Ovary (tissue), 9 donors: ENCODE results near the gene NHSL2. TPM values are rescaled to one million over a fixed set of nuclear protein-coding genes. Genes with fewer than 3 reads are reported as not detected.

Experiments
- DNase-seq, 5 donors: peaks; one replicate each; pipeline ENCODE4 v3.0.0-alpha.2; 2019 to 2020
- H3K27ac ChIP-seq, 2 donors: fragments of 200-600 bp; one replicate each; pipeline versions ENCODE4 v1.5.1 to v1.8.0; 2019 to 2022
- H3K27me3 ChIP-seq: fragments of 200-600 bp; one replicate; pipeline ENCODE4 v1.8.0; 2022
- H3K36me3 ChIP-seq: fragments of 200-600 bp; sonication (generic); one replicate; pipeline ENCODE4 v1.5.1; 2019
- H3K4me1 ChIP-seq: one replicate; pipeline ENCODE4 v1.8.1; 2013; ENCODE audit warnings: mild to moderate bottlenecking, moderate library complexity; ENCODE audit not compliant: insufficient read depth
- H3K4me3 ChIP-seq: fragments of 200-600 bp; sonication (generic); one replicate; pipeline ENCODE4 v1.5.1; 2017
- H3K9me3 ChIP-seq, 2 donors: fragments of 200-600 bp in 1 of 2; sonication (generic) in 1 of 2; one replicate each; pipeline versions ENCODE4 v1.5.1 to v1.8.1; 2013 to 2019; ENCODE audit warnings: mild to moderate bottlenecking in 1 of 2, moderate library complexity in 1 of 2
- EP300 ChIP-seq: sonication (generic); formaldehyde crosslinking; IDR thresholded peaks from one replicate; pipeline ENCODE4 v1.6.1; 2017; ENCODE audit warnings: antibody characterized with exemption
- POLR2A ChIP-seq: fragments of 450-650 bp; IDR thresholded peaks from one replicate; pipeline ENCODE4 v1.6.1; 2017; ENCODE audit warnings: antibody characterized with exemption, mild to moderate bottlenecking, moderate library complexity
- WGBS, 3 donors: extraction: QIAGEN DNeasy Blood & Tissue Kit in 1 of 3; methylation state at CpG; one replicate each; pipeline versions ENCODE4 v1.1.5 to v1.1.7; 2013 to 2017; 5-methylcytosine and 5-hydroxymethylcytosine counted together
- intact Hi-C, 4 donors: fragments of 100-400 bp; cut with DNase I; formaldehyde crosslinking; loops; one replicate each; pipeline versions ENCODE4 v1.11.0 to v1.15.1; 2022 to 2023
- polyA plus RNA-seq, 2 donors: library from polyadenylated mRNA; stranded (reverse); fragments of 200-250 nt in 1 of 2; fragments of 350-450 nt in 1 of 2; fragmentation: Illumina TruSeq in 1 of 2; extraction: RNeasy Lipid Tissue Mini Kit (QIAGEN cat#74804) in 1 of 2; gene quantifications; one replicate each; pipeline ENCODE4 v1.2.3, GENCODE V29; 2013 to 2014
- total RNA-seq, 7 donors: library from RNA; depleted of rRNA in 2 of 7; stranded (reverse); fragments of >200 nt in 2 of 7; fragmentation: NEBNext Ultra II Directional in 3 of 7; extraction: Animal tissue kit (Norgen Biotek cat#: 25700) in 3 of 7; gene quantifications; one replicate each; pipeline versions ENCODE4 v1.1.0 to v1.2.4, GENCODE V29; 2016 to 2023
- TF ChIP-seq, protein P1 (sequence below), 3 donors: fragments of 450-650 bp in 2 of 3; fragments of 200-600 bp in 1 of 3; IDR thresholded peaks; one replicate each; pipeline versions ENCODE4 v1.5.1 to v1.8.0; 2016 to 2022; ENCODE audit warnings: antibody characterized with exemption in 3 of 3, mild to moderate bottlenecking in 1 of 3
- donor health status: DM: no; HTN: no; CAD: no; lungs with moderate emphysema.
- donor health status: DM: no; HTN: no; CAD: no.
- donor health status: Bipolar disorder and iron deficiency.
- donor health status: DM: yes; HTN: yes; CAD: no.
- donor health status: DM: no; HTN: no; CAD: no.
- donor health status: DM: yes; HTN: yes; CAD: no.

NHSL2 gene
- total and polyA plus RNA-seq, 9 donors, result 1.2 to 9.2 (median 4.4) TPM

- H3K4me3 ChIP-seq, result no peak overlapping the region
- no peak for DNase-seq
- H3K9me3 ChIP-seq, result no peaks in the 10 kb centered on the region
- H3K27me3 ChIP-seq, result no peaks in the 10 kb centered on the region
- H3K27ac ChIP-seq, result no peak overlapping the region
- H3K4me1 ChIP-seq, result peaks cover 1% of the 10 kb centered on the region
- no peaks in the 10 kb centered on the region for H3K36me3 ChIP-seq
- 75 to 80% (median 78%) methylated on average over 4 of the region's 4 CpGs for WGBS, 3 donors
- intact Hi-C loops, result no loop called here
- TF ChIP-seq EP300 (no peak), POLR2A (no peak)
- TF ChIP-seq, protein P1, sequence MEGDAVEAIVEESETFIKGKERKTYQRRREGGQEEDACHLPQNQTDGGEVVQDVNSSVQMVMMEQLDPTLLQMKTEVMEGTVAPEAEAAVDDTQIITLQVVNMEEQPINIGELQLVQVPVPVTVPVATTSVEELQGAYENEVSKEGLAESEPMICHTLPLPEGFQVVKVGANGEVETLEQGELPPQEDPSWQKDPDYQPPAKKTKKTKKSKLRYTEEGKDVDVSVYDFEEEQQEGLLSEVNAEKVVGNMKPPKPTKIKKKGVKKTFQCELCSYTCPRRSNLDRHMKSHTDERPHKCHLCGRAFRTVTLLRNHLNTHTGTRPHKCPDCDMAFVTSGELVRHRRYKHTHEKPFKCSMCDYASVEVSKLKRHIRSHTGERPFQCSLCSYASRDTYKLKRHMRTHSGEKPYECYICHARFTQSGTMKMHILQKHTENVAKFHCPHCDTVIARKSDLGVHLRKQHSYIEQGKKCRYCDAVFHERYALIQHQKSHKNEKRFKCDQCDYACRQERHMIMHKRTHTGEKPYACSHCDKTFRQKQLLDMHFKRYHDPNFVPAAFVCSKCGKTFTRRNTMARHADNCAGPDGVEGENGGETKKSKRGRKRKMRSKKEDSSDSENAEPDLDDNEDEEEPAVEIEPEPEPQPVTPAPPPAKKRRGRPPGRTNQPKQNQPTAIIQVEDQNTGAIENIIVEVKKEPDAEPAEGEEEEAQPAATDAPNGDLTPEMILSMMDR (IDR thresholded peaks at IDR 0.05), result no peak
Observed at GRCh38 chrX:72043636-72044035, 133.0 kb downstream of the NHSL2 start.

DNA sequence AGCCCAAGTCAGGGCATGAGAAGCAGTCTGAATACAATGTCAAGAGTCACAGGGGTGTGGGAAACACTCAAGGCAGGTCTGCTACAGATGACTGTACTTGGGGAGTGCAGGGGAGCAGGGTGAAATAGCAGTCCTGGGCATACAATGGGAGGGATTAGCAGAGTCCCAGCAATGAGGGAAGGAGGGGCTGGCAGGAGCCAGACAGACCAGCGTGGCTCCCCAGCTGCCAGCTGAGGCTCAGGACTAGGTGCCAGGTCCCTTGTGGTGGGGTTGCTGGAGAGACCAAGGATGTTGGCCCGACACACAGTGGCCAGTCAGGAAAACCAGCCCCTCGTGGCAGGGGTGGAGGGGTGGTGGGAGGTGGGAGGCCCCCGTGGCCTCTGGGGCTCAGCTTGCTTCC, 134.5 kb downstream of the NHSL2 start:
- H3K36me3 ChIP-seq, result no peaks in the 10 kb centered on the region
- no peak overlapping the region for H3K4me3 ChIP-seq
- no peak overlapping the region for H3K27ac ChIP-seq
- peak in 1 of 5 donors; percentile 4 for DNase-seq
- peaks cover 1% of the 10 kb centered on the region for H3K4me1 ChIP-seq
- intact Hi-C loops, result no loop called here
- no peaks in the 10 kb centered on the region for H3K27me3 ChIP-seq
- 47 to 70% (median 59%) methylated on average over 3 to 4 of the region's 4 CpGs for WGBS, 3 donors
- H3K9me3 ChIP-seq, result no peaks in the 10 kb centered on the region
- TF ChIP-seq, protein P1 (IDR thresholded peaks at IDR 0.05), result no peak
- TF ChIP-seq EP300 (no peak), POLR2A (no peak)

GRCh38 chrX:72045552-72046277, 135.1 kb downstream of the NHSL2 start:
- intact Hi-C loops, result no loop called here
- H3K4me1 ChIP-seq, result peaks cover 1% of the 10 kb centered on the region
- no peak overlapping the region for H3K27ac ChIP-seq
- TF ChIP-seq POLR2A (no peak), EP300 (no peak)
- TF ChIP-seq, protein P1 (IDR thresholded peaks at IDR 0.05), result no peak
- no peak overlapping the region for H3K4me3 ChIP-seq
- no peaks in the 10 kb centered on the region for H3K27me3 ChIP-seq
- WGBS, 3 donors, result 58 to 61% (median 59%) methylated on average over 9 of the region's 9 CpGs
- H3K9me3 ChIP-seq, result no peaks in the 10 kb centered on the region
- DNase-seq, result peak in 1 of 5 donors; percentile 1
- no peaks in the 10 kb centered on the region for H3K36me3 ChIP-seq

- no peak overlapping the region for H3K27ac ChIP-seq
- intact Hi-C loops, result no loop called here
- peaks cover 1% of the 10 kb centered on the region for H3K4me1 ChIP-seq
- H3K36me3 ChIP-seq, result no peaks in the 10 kb centered on the region
- no peak for DNase-seq
- no peak for TF ChIP-seq POLR2A
- TF ChIP-seq, protein P1 (IDR thresholded peaks at IDR 0.05), result no peak
- no peak for TF ChIP-seq EP300
- H3K9me3 ChIP-seq, result no peaks in the 10 kb centered on the region
- WGBS, 3 donors, result 64 to 71% (median 66%) methylated on average over 6 of the region's 6 CpGs
- no peak overlapping the region for H3K4me3 ChIP-seq
- no peaks in the 10 kb centered on the region for H3K27me3 ChIP-seq
Observed at GRCh38 chrX:72046447-72046846, 135.8 kb downstream of the NHSL2 start.
